SK-N-SH (cell line): ENCODE results near the gene ATP1A4. TPM values are rescaled to one million over a fixed set of nuclear protein-coding genes. Genes with fewer than 3 reads are reported as not detected.

Experiments used
- CTCF ChIA-PET: fragments of 300-600, 350-600 bp; formaldehyde crosslinking; extraction: SDS; loops from one replicate; lab custom pipeline; 2021; lab: Yijun Ruan, JAX
- POLR2A ChIA-PET: fragments of 350-600 bp; sonication (Branson Sonifier 250); formaldehyde crosslinking; extraction: SDS; loops from one replicate; lab custom pipeline; 2020; ENCODE audit warnings: antibody characterized with exemption, inconsistent platforms; lab: Yijun Ruan, JAX
- DNase-seq: peaks from one replicate; pipeline ENCODE4 v3.0.0; 2012
- H2AFZ ChIP-seq: fragments of 200-600 bp; sonication (generic); 2 replicates; pipeline ENCODE4 v1.8.1; 2016; ENCODE audit warnings: antibody characterized with exemption, mild to moderate bottlenecking, low read depth
- H3F3A ChIP-seq: fragments of 200-600 bp; sonication (generic); replicated peaks from 2 replicates; pipeline ENCODE3; 2016; ENCODE audit warnings: antibody characterized with exemption, mild to moderate bottlenecking; ENCODE audit not compliant: insufficient read depth
- H3K27ac ChIP-seq, 2 experiments: fragments of 200-500 bp in 1 of 2; fragments of 200-600 bp in 1 of 2; sonication (Bioruptor generic) in 1 of 2; sonication (generic), shearing (Covaris generic) in 1 of 2; 2 replicates each; pipeline versions ENCODE4 v1.5.1 to v1.6.1; 2014 to 2016; ENCODE audit warnings: low read depth in 2 of 2, inconsistent platforms in 1 of 2, low read length in 1 of 2, mild to moderate bottlenecking in 1 of 2, mixed read lengths in 1 of 2
- H3K27me3 ChIP-seq: fragments of 200-600 bp; sonication (generic), shearing (Covaris generic); 2 replicates; pipeline ENCODE4 v1.6.1; 2016; ENCODE audit warnings: mixed run types; ENCODE audit not compliant: insufficient read depth
- H3K36me3 ChIP-seq, 2 experiments: fragments of 200-500 bp in 1 of 2; fragments of 200-600 bp in 1 of 2; sonication (Bioruptor generic) in 1 of 2; sonication (generic) in 1 of 2; replicated peaks in 1 of 2; 2 replicates each; pipeline versions ENCODE3 to v1.5.1; 2014 to 2016; ENCODE audit warnings: low read length in 1 of 2, mild to moderate bottlenecking in 1 of 2; ENCODE audit not compliant: insufficient read depth in 2 of 2, control insufficient read depth in 1 of 2
- H3K4me1 ChIP-seq, 2 experiments: fragments of 200-500 bp in 1 of 2; fragments of 200-600 bp in 1 of 2; sonication (Bioruptor generic) in 1 of 2; sonication (generic), shearing (Covaris generic) in 1 of 2; 2 replicates each; pipeline versions ENCODE4 v1.5.1 to v1.6.1; 2014 to 2016; ENCODE audit warnings: low read depth in 1 of 2, low read length in 1 of 2, mixed run types in 1 of 2; ENCODE audit not compliant: insufficient read depth in 2 of 2, control insufficient read depth in 1 of 2
- H3K4me2 ChIP-seq: fragments of 200-600 bp; sonication (generic), shearing (Covaris generic); 2 replicates; pipeline ENCODE4 v1.6.1; 2017; ENCODE audit warnings: mixed run types
- H3K4me3 ChIP-seq, 2 experiments: fragments of 200-500 bp in 1 of 2; fragments of 200-600 bp in 1 of 2; sonication (Bioruptor generic) in 1 of 2; sonication (generic), shearing (Covaris generic) in 1 of 2; 2 replicates each; pipeline versions ENCODE4 v1.5.1 to v1.8.1; 2014 to 2016; ENCODE audit warnings: low read depth in 2 of 2, inconsistent platforms in 1 of 2, low read length in 1 of 2, mild to moderate bottlenecking in 1 of 2, mixed read lengths in 1 of 2, moderate library complexity in 1 of 2
- H3K79me2 ChIP-seq: fragments of 200-600 bp; sonication (generic); 2 replicates; pipeline ENCODE4 v1.8.1; 2017; ENCODE audit warnings: mild to moderate bottlenecking; ENCODE audit not compliant: insufficient read depth
- H3K9ac ChIP-seq: fragments of 200-600 bp; sonication (generic); 2 replicates; pipeline ENCODE4 v1.6.1; 2017; ENCODE audit warnings: mixed run types
- H3K9me2 ChIP-seq: fragments of 200-600 bp; sonication (generic); 2 replicates; pipeline ENCODE4 v1.6.1; 2017; ENCODE audit warnings: mixed run types
- H3K9me3 ChIP-seq: fragments of 200-600 bp; sonication (generic); 2 replicates; pipeline ENCODE4 v1.6.1; 2017; ENCODE audit warnings: mixed run types, mild to moderate bottlenecking, moderate library complexity
- H4K20me1 ChIP-seq: fragments of 200-600 bp; sonication (generic); 2 replicates; pipeline ENCODE4 v1.6.1; 2017; ENCODE audit warnings: mild to moderate bottlenecking, mixed run types; ENCODE audit not compliant: insufficient read depth
- CHD2 ChIP-seq: fragments of 150-350 bp; IDR thresholded peaks from 2 replicates; pipeline ENCODE4 v1.6.1; 2018; ENCODE audit warnings: low read length; ENCODE audit not compliant: partially characterized antibody
- FOXJ3 ChIP-seq: sonication (generic); formaldehyde crosslinking; IDR thresholded peaks from 2 replicates; pipeline ENCODE4 v1.5.1; 2020; ENCODE audit warnings: mild to moderate bottlenecking, missing genetic modification reagents
- IRF3 ChIP-seq: fragments of 150-350 bp; IDR thresholded peaks from 2 replicates; pipeline ENCODE4 v1.6.1; 2016; ENCODE audit warnings: mild to moderate bottlenecking, low read depth, low read length
- JUND ChIP-seq: IDR thresholded peaks from 2 replicates; pipeline ENCODE4 v1.4.0; 2012
- MAX ChIP-seq: IDR thresholded peaks from 2 replicates; pipeline ENCODE4 v1.4.0; 2012; ENCODE audit warnings: low read depth
- MEF2A ChIP-seq: IDR thresholded peaks from 2 replicates; pipeline ENCODE4 v1.4.0; 2012; ENCODE audit warnings: low read depth, borderline replicate concordance
- POLR2AphosphoS5 ChIP-seq: IDR thresholded peaks from 2 replicates; pipeline ENCODE4 v1.6.1; 2012; ENCODE audit warnings: low read depth, low read length
- RFX5 ChIP-seq: IDR thresholded peaks from 2 replicates; pipeline ENCODE4 v1.6.1; 2012; ENCODE audit warnings: mild to moderate bottlenecking, improper control_type of control experiment, low read length
- RXRA ChIP-seq: IDR thresholded peaks from 2 replicates; pipeline ENCODE4 v1.4.0; 2012; ENCODE audit warnings: low read depth, mild to moderate bottlenecking, borderline replicate concordance
- TAF1 ChIP-seq: IDR thresholded peaks from 2 replicates; pipeline ENCODE4 v1.6.1; 2012; ENCODE audit warnings: low read depth, mild to moderate bottlenecking, low read length, moderate library complexity, borderline replicate concordance
- WGBS: methylation state at CpG from one replicate; pipeline ENCODE4 v1.1.6; 2017; ENCODE audit warnings: low lambda C conversion rate; 5-methylcytosine and 5-hydroxymethylcytosine counted together
- polyA plus RNA-seq, 3 experiments: library from polyadenylated mRNA; depleted of rRNA; stranded (reverse); fragments of >200 nt; gene quantifications; 2 replicates each; pipeline ENCODE4 v1.2.3, GENCODE V29; 2012

The ATP1A4 gene
- polyA plus RNA-seq, 1 of the 3 experiments (the other 2 are of a cell fraction) = not detected

- Histone ChIP-seq H4K20me1 (no peaks in the 10 kb centered on the region), H3K27me3 (no peaks in the 10 kb centered on the region; the same call in 1 of the 2 replicates), H3F3A (no peaks in the 10 kb centered on the region), H3K9me2 (no peaks in the 10 kb centered on the region), H3K9me3 (no peaks in the 10 kb centered on the region), H2AFZ (peak overlapping the region; percentile 32; the same call in 1 of the 2 replicates), H3K4me3 (no peak overlapping the region), H3K79me2 (no peaks in the 10 kb centered on the region), H3K9ac (no peak overlapping the region), H3K27ac (peak overlapping the region in 1 of 2 experiments; percentile 53; a peak in 2 of 4 replicates), H3K4me2 (no peak overlapping the region), H3K36me3 (no peaks in the 10 kb centered on the region), H3K4me1 (0 out of 4 replicates have a peak, but pooled peaks cover 0 to 9% of the 10 kb centered on the region in 2 experiments)
- TF ChIP-seq RXRA (no peak), CHD2 (no peak), IRF3 (no peak), TAF1 (no peak), MEF2A (no peak), FOXJ3 (CRISPR knock-in tag) (no peak), RFX5 (no peak), POLR2AphosphoS5 (no peak)
- POLR2A ChIA-PET = no interaction called here
- DNase-seq = no peak
- CTCF ChIA-PET = interaction anchor here (1.0 to 1.9 kb wide), 5 partner anchors 13 to 142 kb away, joined by 3 to 4 read pairs (median 4); no protein-coding TSS in a partner anchor
Measured at GRCh38 chr1:160149233-160149632, 2.2 kb upstream of the ATP1A4 start.

GRCh38 chr1:160149716-160150115 lies 1.7 kb upstream of the ATP1A4 start:
- TF ChIP-seq MAX (no peak), POLR2AphosphoS5 (no peak), JUND (no peak), MEF2A (no peak), CHD2 (no peak)
- Histone ChIP-seq H2AFZ (0 out of 2 replicates have a peak overlapping the region, but pooled peaks have one; percentile 32), H3F3A (no peaks in the 10 kb centered on the region), H3K9me2 (no peaks in the 10 kb centered on the region), H3K79me2 (no peaks in the 10 kb centered on the region), H3K27ac (peak overlapping the region in 1 of 2 experiments; percentile 53; a peak in 2 of 4 replicates), H3K4me2 (no peak overlapping the region), H3K9ac (no peak overlapping the region), H3K36me3 (no peaks in the 10 kb centered on the region), H3K4me1 (0 out of 4 replicates have a peak, but pooled peaks cover 0 to 9% of the 10 kb centered on the region in 2 experiments), H3K27me3 (no peaks in the 10 kb centered on the region; the same call in 1 of the 2 replicates), H4K20me1 (no peaks in the 10 kb centered on the region), H3K9me3 (no peaks in the 10 kb centered on the region), H3K4me3 (no peak overlapping the region)
- CTCF ChIA-PET = interaction anchor here (0.9 to 1.9 kb wide), 7 partner anchors 13 to 142 kb away, joined by 3 to 4 read pairs (median 3); no protein-coding TSS in a partner anchor
- DNase-seq = no peak
- WGBS = 44% methylated on average over 2 of the region's 2 CpGs
- POLR2A ChIA-PET = no interaction called here
